ENCODE data around the gene ZNF107.
A peak's percentile ranks its signal among the peaks of the same experiment; 100 is the strongest.

The ZNF107 gene

DNA sequence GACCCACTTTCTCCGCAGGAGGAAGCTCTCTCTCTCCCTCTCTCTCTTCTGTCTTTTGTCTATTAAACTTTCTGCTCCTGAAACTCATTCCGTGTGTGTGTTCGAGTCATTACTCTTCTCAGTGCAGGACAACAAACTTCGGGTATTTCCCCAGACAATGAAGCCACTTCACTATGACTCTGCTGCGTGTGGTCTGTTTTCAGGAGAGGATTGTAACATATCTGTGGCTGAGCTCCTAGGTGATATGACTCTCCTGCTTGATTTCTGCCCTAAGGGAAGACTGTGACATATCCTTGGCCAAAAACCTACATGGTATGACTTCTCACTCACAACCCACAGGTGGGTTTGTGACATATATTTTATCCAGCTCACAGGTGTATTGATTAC is 39.9 kb upstream of the ZNF107 start:
- no peak for DNase-seq
- H3K4me3 ChIP-seq, result no peak overlapping the region
- no peak overlapping the region for H3K27ac ChIP-seq
- H3K36me3 ChIP-seq, result no peaks in the 10 kb centered on the region
- TF ChIP-seq CTCF (IDR thresholded peaks at IDR 0.05), result no peak
- intact Hi-C loops (cut with DNase I; ENCODE audit: low total_unique reads), result no loop called here
- no peaks in the 10 kb centered on the region for H3K27me3 ChIP-seq
- no peaks in the 10 kb centered on the region for H3K4me1 ChIP-seq
- no peaks in the 10 kb centered on the region for H3K9me3 ChIP-seq

- H3K27me3 ChIP-seq, result no peaks in the 10 kb centered on the region
- H3K4me3 ChIP-seq, result no peak overlapping the region
- no peaks in the 10 kb centered on the region for H3K9me3 ChIP-seq
- no peak for DNase-seq
- H3K27ac ChIP-seq, result no peak overlapping the region
- H3K4me1 ChIP-seq, result no peaks in the 10 kb centered on the region
- intact Hi-C loops (cut with DNase I; ENCODE audit: low total_unique reads), result no loop called here
- no peak for TF ChIP-seq CTCF (IDR thresholded peaks at IDR 0.05)
- H3K36me3 ChIP-seq, result no peaks in the 10 kb centered on the region
These were observed 39.4 kb upstream of the ZNF107 start for GRCh38 chr7:64626557-64626956.

DNA sequence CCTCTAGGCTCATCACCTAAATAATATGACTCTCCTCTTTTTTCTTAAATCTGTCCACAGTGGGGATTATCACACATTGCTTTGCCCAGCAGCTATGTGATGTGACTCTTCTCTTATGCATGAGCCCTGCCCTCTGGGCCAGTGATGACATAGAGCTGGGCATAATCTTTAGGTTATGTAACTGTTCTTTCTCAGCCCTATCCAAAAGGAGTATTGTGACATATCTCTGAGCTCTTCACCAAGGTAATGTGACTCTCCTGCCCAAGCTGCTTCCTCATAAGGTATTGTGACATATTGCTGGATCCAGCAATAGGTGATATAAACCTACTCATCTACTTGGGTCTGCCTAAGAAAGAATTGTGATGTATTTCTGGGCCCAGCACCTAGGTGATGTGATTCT is 37.7 kb upstream of the ZNF107 start:
- no peaks in the 10 kb centered on the region for H3K27me3 ChIP-seq
- intact Hi-C loops (cut with DNase I; ENCODE audit: low total_unique reads), result no loop called here
- H3K4me3 ChIP-seq, result no peak overlapping the region
- H3K4me1 ChIP-seq, result no peaks in the 10 kb centered on the region
- no peaks in the 10 kb centered on the region for H3K36me3 ChIP-seq
- no peak for TF ChIP-seq CTCF (IDR thresholded peaks at IDR 0.05)
- H3K9me3 ChIP-seq, result no peaks in the 10 kb centered on the region
- DNase-seq, result no peak
- H3K27ac ChIP-seq, result no peak overlapping the region

- no peaks in the 10 kb centered on the region for H3K36me3 ChIP-seq
- intact Hi-C loops (cut with DNase I; ENCODE audit: low total_unique reads), result no loop called here
- DNase-seq, result no peak
These were observed 37.2 kb upstream of the ZNF107 start for GRCh38 chr7:64628721-64629120.

DNA sequence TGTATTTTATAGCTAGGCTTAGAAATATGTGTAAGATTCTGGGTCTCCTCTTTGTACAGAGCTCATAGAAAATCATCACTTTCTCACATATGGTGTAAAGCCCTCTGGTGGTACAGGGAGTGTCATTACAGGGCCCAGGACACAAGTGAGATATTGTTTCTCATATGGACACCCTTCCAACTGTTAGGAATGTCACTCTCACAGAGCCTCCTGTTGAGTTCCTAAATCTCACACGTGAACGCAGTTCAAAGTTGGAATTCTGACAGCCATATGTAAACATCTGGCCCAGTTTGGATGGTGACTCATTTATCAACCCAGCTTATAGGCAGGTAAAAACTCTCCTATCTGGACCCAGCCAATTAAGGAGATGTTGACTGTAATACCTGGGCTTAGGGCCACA is 35.4 kb upstream of the ZNF107 start:
- intact Hi-C loops (cut with DNase I; ENCODE audit: low total_unique reads), result no loop called here
- no peak overlapping the region for H3K27ac ChIP-seq

More at GRCh38 chr7:64628721-64629120, 37.2 kb upstream of the ZNF107 start:
- no peak overlapping the region for H3K27ac ChIP-seq
- no peak overlapping the region for H3K4me3 ChIP-seq
- no peaks in the 10 kb centered on the region for H3K27me3 ChIP-seq
- H3K9me3 ChIP-seq, result no peaks in the 10 kb centered on the region
- no peak for TF ChIP-seq CTCF (IDR thresholded peaks at IDR 0.05)
- H3K4me1 ChIP-seq, result no peaks in the 10 kb centered on the region

More for the DNA sequence above, 35.4 kb upstream of the ZNF107 start:
- Histone ChIP-seq H3K4me1 (no peaks in the 10 kb centered on the region), H3K27me3 (no peaks in the 10 kb centered on the region), H3K36me3 (no peaks in the 10 kb centered on the region), H3K4me3 (no peak overlapping the region), H3K9me3 (no peaks in the 10 kb centered on the region)
- TF ChIP-seq CTCF (IDR thresholded peaks at IDR 0.05), result peak; percentile 32 to 46
- DNase-seq, result no peak
